GM21576 (cell line): Measurements from ENCODE around the gene TGFBRAP1.

Experiments used
- ATAC-seq: cut with Tn5 transposase; IDR thresholded peaks from one replicate; pipeline ENCODE4 v1.9.1; 2021; ENCODE audit warnings: mild to moderate bottlenecking, moderate library complexity; ENCODE audit not compliant: unreplicated experiment

TGFBRAP1 gene

DNA sequence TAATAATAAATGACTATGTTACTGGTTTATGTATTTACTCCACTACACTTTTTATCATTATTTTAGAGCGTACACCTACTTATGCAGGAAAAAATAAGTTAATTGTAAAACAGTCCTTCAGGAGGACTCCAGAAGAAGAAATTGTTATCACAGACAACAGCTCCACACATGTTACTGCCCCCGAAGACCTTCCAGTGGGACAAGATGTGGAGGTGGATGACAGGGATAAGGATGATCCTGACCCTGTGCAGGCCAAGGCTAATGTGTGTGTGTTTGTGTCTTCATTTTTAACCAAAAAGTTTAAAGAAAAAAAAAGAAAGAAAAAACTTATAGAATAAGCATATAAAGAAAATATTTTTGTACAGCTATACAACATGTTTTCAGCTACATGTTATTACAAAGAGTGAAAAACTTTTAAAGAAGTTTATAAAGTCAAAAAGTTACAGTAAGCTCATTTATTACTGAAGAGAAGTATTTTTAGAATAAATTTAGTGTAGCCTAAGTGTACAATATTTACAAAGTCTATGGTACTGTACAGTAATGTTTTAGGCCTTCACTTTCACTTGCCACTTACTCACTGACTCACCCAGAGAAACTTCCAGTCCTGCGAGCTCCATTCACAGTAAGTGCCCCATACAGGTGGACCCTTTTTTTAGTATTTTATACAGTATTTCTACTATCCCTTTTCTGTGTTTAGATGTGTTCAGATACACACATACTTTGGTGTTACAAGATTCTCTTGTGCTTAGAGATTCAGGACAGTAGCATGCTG is 7.5 kb downstream of the TGFBRAP1 start:
- peak; percentile 39 for ATAC-seq

DNA sequence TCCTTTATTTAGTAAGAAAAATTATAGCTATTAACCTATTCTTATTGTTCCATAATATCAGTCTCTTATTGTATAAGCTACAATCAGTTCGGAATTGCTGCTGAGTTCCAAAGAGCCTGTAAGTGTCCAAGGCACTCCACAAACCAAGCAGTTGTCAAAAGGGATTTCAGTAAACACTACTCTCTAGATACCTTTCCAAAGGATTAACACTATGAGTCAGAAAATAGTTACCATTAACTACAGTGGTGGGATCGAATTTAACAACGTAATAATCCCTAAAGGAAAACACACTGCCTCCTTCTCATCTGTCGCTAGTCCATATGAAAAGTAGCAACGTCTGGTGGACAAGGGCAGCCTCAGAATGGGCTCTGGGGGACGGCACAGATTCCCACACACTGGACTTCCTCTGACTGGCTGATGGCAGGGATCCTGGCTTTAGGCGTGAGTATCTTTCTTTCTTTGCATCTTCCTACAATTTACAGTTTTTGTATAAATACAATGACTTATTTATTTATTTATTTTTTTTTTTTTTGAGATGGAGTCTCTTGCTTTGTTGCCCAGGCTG is 8.8 kb downstream of the TGFBRAP1 start:
- no peak for ATAC-seq

- ATAC-seq = no peak
Measured at GRCh38 chr2:105317937-105318336, 11.6 kb downstream of the TGFBRAP1 start.

DNA sequence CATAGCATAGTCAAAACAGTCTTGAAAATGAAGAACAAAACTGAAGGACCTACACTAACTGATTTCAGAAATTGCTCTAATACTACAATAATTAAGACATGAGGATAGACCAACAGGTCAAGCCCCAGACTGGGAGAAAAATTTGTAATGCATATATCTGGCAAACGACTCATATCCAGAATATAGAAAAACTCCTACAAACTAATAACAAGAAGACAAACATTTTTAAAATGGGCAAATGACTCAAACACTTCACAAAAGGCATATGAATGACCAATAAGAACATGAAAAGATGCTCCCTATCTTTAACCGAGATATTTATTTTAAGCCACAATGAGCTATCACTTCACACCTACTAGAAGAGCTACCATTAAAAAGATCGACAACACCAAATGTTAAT is 14.2 kb downstream of the TGFBRAP1 start:
- peak; percentile 41 for ATAC-seq

GRCh38 chr2:105313877-105314276 is 15.7 kb downstream of the TGFBRAP1 start:
- peak; percentile 38 for ATAC-seq

- peak; percentile 44 for ATAC-seq
Measured at GRCh38 chr2:105309147-105309545, 20.4 kb downstream of the TGFBRAP1 start.

DNA sequence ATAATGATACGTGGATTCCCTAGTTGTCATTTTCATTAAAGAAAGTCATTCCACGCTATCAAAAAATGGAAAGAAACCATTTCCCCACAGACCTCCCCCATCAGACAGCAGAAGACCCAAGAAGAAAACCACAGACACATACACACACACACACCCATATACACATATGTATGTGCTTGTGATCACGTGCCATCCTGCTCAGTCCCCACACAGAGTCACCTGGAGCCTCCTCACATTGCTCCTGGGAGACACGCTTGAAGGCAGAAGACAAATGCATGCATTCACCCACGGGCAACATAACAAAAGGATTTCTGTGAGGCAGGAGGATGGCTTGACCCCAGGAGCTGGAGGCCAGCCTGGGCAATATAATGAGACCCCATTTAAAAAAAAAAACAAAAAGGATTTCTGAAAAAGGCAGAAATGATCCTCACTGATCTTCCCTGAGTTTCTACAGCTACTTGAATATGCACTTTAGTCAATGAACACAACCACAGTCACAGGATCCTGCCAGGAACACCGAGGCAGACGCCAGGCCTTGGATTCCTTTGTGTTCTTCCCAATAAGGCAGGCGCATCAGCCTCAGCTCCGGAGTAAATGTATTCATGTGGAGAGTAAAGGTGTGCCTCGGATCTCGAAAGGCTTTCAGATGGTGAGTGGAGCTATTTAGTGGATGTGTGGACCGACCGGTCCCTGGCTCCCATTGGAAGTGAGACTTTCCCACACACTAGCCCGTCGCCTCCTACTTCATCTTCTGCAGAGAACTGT is 21.0 kb downstream of the TGFBRAP1 start:
- no peak for ATAC-seq

- ATAC-seq = no peak
Measured at GRCh38 chr2:105307962-105308361, 21.6 kb downstream of the TGFBRAP1 start.

- no peak for ATAC-seq
Measured at GRCh38 chr2:105307550-105307949, 22.0 kb downstream of the TGFBRAP1 start.

- no peak for ATAC-seq
Measured at GRCh38 chr2:105307146-105307545, 22.4 kb downstream of the TGFBRAP1 start.

DNA sequence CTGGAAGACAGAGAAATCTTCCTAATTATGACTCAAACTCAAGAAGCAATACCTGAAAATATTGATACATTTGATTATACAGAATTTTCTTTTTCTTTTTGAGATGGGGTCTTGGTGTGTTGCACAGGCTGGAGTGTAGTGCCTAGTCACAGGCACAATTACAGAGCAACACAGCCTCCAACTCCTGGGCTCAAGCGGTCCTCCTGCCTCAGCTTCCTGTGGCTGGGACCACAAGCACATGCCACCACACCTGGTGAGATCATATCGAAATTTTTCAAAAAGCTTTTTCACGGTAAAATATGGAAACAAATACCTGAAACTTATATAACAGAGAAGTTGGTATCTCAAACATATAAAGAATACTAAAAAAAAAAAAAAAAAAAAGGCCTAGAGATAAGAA is 27.9 kb downstream of the TGFBRAP1 start:
- ATAC-seq = no peak

DNA sequence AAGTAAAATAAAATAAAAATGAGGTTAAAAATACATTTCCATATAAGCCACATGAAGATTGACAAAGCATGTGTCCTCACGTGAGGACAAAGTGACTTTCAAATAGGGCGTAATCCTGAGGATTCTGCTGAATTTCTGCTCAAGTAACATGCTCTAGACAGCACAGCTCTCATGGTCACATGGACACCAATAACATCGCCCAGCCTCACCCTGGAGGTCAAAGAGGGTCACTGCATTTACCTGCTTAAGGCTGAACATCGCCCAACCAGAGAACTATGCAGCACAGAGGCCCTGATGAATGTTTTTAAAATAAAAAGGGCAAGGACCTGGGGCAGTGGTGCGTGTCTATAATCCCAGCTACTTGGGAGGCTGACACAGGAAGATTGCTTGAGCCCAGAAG is 30.2 kb downstream of the TGFBRAP1 start:
- ATAC-seq = no peak

- no peak for ATAC-seq
Measured at GRCh38 chr2:105298017-105298416, 31.5 kb downstream of the TGFBRAP1 start.

DNA sequence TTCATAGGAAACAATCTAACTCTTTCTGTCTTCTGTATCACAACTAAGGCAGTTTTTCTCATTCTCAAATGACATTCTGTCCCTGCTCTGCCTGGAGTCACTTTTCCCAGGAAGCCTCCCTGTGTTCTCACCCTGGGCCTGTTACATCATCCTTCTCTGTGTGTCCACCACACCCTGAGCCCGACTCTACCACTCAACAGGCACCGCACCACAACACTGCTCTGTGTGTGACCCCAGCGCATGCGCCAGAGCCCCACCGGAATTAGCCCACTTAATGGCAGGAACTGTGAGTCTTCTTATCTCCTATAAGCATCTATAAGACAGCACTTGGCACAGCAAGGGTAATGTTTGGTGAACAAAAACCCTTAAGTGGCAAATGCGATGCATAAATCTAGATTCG is 32.3 kb downstream of the TGFBRAP1 start:
- ATAC-seq = no peak

DNA sequence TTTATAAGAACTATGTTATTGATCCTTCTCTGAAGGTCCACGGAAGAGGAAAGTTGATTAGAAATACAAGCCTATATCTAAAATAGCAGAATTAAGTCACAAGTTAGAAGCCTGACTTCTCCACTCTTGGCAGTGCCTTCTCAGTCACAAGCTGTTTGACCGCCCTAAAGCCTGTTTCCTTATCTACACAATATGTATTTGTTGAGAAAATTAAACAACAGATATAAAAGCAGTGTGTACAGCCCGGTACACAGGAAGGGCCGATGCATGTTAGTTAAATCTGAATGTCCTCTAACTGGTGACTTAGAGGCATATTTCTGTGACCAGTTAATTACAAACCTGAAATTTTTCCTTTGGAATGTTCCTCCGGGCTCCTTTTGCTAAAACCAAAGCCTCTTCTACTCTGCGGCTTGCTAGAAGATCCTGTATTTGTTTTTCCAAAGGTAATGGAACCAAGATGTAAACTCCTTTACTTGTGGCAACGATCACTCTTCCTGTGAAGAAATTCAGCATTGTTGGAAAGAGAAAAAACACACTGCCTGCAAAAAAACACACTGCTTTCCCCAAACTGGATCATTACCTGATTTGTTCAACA is 33.4 kb downstream of the TGFBRAP1 start:
- ATAC-seq = no peak

DNA sequence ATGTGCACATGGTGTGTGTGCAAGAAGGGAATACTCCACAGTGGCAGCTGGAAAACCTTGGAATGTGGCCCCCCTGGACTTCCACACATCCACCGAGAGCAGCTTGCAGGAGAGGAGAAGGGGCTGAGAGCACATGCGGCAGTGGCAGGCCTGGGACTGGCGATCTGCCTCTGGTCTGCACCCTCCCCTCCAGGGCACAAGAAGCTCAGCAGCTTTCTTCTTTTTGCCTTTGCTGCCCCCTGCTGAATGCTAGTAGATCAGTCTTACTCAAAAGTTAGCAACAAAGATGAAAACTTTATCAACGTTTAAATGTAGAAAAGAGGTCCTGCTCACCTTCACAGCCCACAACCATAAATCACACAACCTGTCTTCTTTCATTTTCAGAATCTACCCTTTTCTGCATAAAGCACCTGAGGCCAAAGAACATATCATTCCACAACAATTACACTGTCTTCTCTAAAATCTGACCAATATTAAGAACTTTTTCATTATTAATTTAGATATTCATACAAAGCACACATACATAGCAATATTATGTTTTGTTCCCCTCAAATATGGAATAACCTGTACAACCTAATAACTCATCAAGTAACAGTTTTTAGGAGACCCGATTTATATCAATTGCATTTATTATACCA is 34.6 kb downstream of the TGFBRAP1 start:
- ATAC-seq = peak; percentile 47

GRCh38 chr2:105294046-105294445 is 35.5 kb downstream of the TGFBRAP1 start:
- ATAC-seq = no peak

GRCh38 chr2:105291981-105292380 is 37.6 kb downstream of the TGFBRAP1 start:
- ATAC-seq = no peak

- ATAC-seq = no peak
Measured at GRCh38 chr2:105290981-105291660, 38.4 kb downstream of the TGFBRAP1 start.

- ATAC-seq = no peak
Measured at GRCh38 chr2:105288133-105288532, 41.4 kb downstream of the TGFBRAP1 start.

- peak; percentile 67 for ATAC-seq
Measured at GRCh38 chr2:105287692-105288091, 41.8 kb downstream of the TGFBRAP1 start.
